ENCODE measurements around the gene FAM83G. TPM values are rescaled to one million over a fixed set of nuclear protein-coding genes. Genes with fewer than 3 reads are reported as not detected.

The FAM83G gene
- total RNA-seq, 4 donors from 2014 or later, result 44.3 to 157 (median 71.3) TPM

DNA sequence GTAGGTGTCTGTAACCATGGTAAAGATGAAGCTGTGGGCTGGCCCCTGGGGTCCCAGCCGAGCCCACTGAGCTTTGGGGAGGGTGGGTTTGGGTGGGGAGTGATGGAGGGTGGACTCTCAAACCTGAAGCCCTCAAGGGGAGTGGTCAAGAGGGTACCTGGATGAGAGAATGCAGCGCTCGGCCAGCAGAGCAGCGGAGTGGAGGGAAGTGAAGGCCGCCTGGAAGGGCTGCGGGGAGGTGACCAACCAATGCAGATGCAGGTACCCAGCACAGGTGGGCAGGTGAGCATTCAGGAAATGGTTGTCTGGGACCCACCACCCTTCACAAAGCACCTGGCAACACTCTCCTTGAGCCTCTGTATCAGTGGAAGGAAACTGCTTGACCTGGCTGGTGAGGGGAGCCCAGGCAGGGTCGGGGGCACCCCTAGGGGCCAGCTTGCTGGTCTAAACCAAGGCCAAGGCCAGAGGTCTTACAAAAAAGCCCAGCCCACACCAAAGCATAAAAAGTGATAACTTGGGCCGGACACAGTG lies 56.0 kb downstream of the FAM83G start:
- Histone ChIP-seq H3K36me3 (no peaks in the 10 kb centered on the region), H3K27me3 (peaks cover 0 to 29% (median 0%) of the 10 kb centered on the region in 4 donors), H3K4me3 (no peak overlapping the region), H3K9me3 (no peaks in the 10 kb centered on the region), H3K4me1 (peaks cover 0 to 16% (median 3%) of the 10 kb centered on the region in 3 donors), H3K27ac (no peak overlapping the region)
- 65 to 70% methylated on average over 5 to 7 of the region's 8 CpGs for WGBS, 2 donors
- intact Hi-C loops (cut with DNase I), result no loop called here
- TF ChIP-seq POLR2A (IDR thresholded peaks at IDR 0.05), result no peak
- TF ChIP-seq, protein P1, sequence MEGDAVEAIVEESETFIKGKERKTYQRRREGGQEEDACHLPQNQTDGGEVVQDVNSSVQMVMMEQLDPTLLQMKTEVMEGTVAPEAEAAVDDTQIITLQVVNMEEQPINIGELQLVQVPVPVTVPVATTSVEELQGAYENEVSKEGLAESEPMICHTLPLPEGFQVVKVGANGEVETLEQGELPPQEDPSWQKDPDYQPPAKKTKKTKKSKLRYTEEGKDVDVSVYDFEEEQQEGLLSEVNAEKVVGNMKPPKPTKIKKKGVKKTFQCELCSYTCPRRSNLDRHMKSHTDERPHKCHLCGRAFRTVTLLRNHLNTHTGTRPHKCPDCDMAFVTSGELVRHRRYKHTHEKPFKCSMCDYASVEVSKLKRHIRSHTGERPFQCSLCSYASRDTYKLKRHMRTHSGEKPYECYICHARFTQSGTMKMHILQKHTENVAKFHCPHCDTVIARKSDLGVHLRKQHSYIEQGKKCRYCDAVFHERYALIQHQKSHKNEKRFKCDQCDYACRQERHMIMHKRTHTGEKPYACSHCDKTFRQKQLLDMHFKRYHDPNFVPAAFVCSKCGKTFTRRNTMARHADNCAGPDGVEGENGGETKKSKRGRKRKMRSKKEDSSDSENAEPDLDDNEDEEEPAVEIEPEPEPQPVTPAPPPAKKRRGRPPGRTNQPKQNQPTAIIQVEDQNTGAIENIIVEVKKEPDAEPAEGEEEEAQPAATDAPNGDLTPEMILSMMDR (IDR thresholded peaks at IDR 0.05), result no peak
- no peak for DNase-seq

DNA sequence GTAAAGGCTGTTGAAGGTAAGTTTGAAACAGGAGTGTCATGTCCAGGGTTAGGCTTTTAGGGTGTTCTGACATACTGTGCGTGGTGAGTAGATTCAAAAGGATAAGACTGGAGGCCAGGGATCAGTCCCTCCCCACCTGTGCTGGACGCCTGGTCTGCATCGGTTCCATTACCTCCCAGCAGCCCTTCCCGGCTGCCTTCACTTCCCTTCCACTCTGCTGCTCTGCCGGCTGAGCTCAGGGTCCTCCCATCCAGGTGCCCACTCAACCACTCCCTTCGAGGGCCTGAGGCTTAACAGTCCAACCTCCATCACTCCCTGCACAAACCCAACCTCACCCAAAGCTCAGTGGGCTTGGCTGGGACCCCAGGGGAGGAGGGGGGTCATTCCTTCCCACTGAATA lies 56.7 kb downstream of the FAM83G start:
- Histone ChIP-seq H3K27me3 (peaks cover 0 to 29% (median 0%) of the 10 kb centered on the region in 4 donors), H3K4me1 (peaks cover 0 to 16% (median 3%) of the 10 kb centered on the region in 3 donors), H3K27ac (no peak overlapping the region), H3K4me3 (no peak overlapping the region), H3K36me3 (no peaks in the 10 kb centered on the region), H3K9me3 (no peaks in the 10 kb centered on the region)
- DNase-seq, result no peak
- 54% methylated on average over 5 of the region's 6 CpGs; no CpG with 5 or more reads in 1 of the 2 donors for WGBS, 2 donors
- intact Hi-C loops (cut with DNase I), result no loop called here
- no peak for TF ChIP-seq POLR2A (IDR thresholded peaks at IDR 0.05)
- TF ChIP-seq, protein P1 (IDR thresholded peaks at IDR 0.05), result no peak

DNA sequence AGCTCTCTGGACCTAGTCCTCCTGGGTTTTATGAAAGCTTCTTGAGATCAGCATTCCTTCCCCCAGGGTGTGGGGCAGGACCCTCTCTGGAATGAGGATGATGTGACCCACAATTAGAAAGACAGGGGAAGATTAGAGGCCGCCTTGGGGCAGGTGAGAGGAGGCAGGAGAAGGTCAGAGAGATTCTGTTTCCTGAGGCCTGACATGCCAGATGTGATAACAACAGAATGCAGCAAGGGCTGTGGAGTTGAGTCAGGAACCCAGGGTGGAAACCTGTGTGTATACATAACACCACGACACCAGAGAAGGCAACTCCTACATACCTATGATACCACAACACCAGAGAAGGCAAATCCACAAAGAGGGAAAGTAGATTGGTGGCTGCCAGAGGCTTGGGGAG lies 58.0 kb downstream of the FAM83G start:
- Histone ChIP-seq H3K27ac (no peak overlapping the region), H3K4me1 (peaks cover 0 to 16% (median 3%) of the 10 kb centered on the region in 3 donors), H3K9me3 (no peaks in the 10 kb centered on the region), H3K27me3 (peaks cover 0 to 29% (median 0%) of the 10 kb centered on the region in 4 donors), H3K4me3 (no peak overlapping the region), H3K36me3 (no peaks in the 10 kb centered on the region)
- WGBS, 2 donors, result 38 to 45% methylated on average over 2 of the region's 2 CpGs
- intact Hi-C loops (cut with DNase I), result no loop called here
- TF ChIP-seq POLR2A (IDR thresholded peaks at IDR 0.05), result no peak
- TF ChIP-seq, protein P1 (IDR thresholded peaks at IDR 0.05), result no peak
- DNase-seq, result no peak

DNA sequence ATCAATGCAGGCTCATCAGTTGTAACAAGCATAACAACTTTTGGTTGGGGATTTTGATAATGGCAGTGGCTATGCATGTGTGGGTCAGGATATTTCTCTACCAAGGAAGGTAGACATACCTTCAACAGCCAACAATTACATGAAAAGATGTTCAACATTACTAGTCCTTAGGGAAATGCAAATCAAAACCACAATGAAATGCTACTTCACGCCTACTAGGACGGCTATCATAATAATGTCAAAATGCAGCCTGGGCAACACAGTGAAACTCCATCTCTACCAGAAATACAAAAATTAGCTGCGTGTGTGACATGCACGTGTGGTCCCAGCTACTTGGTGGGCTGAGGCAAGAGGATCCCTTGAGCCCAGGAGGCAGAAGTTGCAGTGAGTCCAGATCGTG lies 59.9 kb downstream of the FAM83G start:
- Histone ChIP-seq H3K36me3 (no peaks in the 10 kb centered on the region), H3K4me1 (peaks cover 0 to 2% (median 0%) of the 10 kb centered on the region in 3 donors), H3K9me3 (no peaks in the 10 kb centered on the region), H3K27ac (no peak overlapping the region), H3K4me3 (no peak overlapping the region), H3K27me3 (peaks cover 0 to 33% (median 0%) of the 10 kb centered on the region in 4 donors)
- DNase-seq, result no peak
- 78 to 87% methylated on average over 5 of the region's 5 CpGs for WGBS, 2 donors
- TF ChIP-seq POLR2A (IDR thresholded peaks at IDR 0.05), result no peak
- TF ChIP-seq, protein P1 (IDR thresholded peaks at IDR 0.05), result no peak
- intact Hi-C loops (cut with DNase I), result no loop called here

DNA sequence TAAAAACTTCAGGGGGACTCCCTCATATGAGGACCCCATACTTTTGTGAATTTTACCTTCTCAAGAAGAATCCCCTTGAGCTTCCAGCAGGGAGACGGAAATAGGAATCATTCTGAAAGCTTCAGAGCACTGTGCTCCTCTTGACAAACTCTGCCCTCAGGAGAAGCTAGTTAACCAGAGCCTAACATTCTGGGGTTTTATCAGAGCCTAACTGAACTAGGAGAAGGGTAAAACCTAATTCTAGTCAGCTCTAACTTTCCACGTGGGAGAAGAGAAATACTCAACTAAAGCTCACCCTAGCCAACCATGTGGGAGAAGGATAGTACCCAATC lies 65.9 kb downstream of the FAM83G start:
- DNase-seq, result no peak
- Histone ChIP-seq H3K9me3 (no peaks in the 10 kb centered on the region), H3K4me1 (no peaks in the 10 kb centered on the region), H3K27me3 (peaks cover 0 to 9% (median 0%) of the 10 kb centered on the region in 4 donors), H3K27ac (no peak overlapping the region), H3K36me3 (no peaks in the 10 kb centered on the region), H3K4me3 (no peak overlapping the region)
- intact Hi-C loops (cut with DNase I), result no loop called here
- TF ChIP-seq POLR2A (IDR thresholded peaks at IDR 0.05), result no peak
- TF ChIP-seq, protein P1 (IDR thresholded peaks at IDR 0.05), result no peak
- WGBS, 2 donors, result 76 to 78% methylated on average over 2 of the region's 2 CpGs
